H1 (cell line): ENCODE measurements around the gene VPS37C. TPM values are rescaled to one million over a fixed set of nuclear protein-coding genes. Genes with fewer than 3 reads are reported as not detected.

Experiments used
- CTCF ChIA-PET: fragments of 300-600 bp; sonication (Branson Sonifier 250); formaldehyde crosslinking; loops from one replicate; lab custom pipeline; 2021; ENCODE audit not compliant: partially characterized antibody; lab: Charles Lee
- POLR2A ChIA-PET: fragments of 300-600 bp; sonication (Branson Sonifier 250); formaldehyde crosslinking; loops from one replicate; lab custom pipeline; 2021; ENCODE audit warnings: inconsistent platforms; ENCODE audit not compliant: partially characterized antibody; lab: Charles Lee
- DNase-seq, 2 experiments: peaks; one replicate each; pipeline versions ENCODE4 v3.0.0 to v3.0.0-alpha.2; 2010 to 2022; ENCODE audit warnings: low spot score in 2 of 2, low read depth in 1 of 2, mixed read lengths in 1 of 2
- FAIRE-seq: peaks from 2 replicates; lab custom pipeline; 2011; peaks lifted over from hg19 to GRCh38; lab: Jason Lieb, UNC
- H2AFZ ChIP-seq: 2 replicates; pipeline ENCODE4 v1.8.1; 2012; ENCODE audit warnings: low read length, inconsistent platforms
- H2AK5ac ChIP-seq: 2 replicates; pipeline ENCODE4 v1.6.1; 2013; ENCODE audit warnings: low read depth, low read length
- H2BK120ac ChIP-seq: replicated peaks from 2 replicates; pipeline ENCODE3; 2013; ENCODE audit warnings: low read depth, low read length, inconsistent platforms
- H2BK12ac ChIP-seq: 2 replicates; pipeline ENCODE4 v1.6.1; 2013; ENCODE audit warnings: low read depth, low read length
- H2BK15ac ChIP-seq: 2 replicates; pipeline ENCODE4 v1.6.1; 2013; ENCODE audit warnings: low read length
- H2BK20ac ChIP-seq: 2 replicates; pipeline ENCODE4 v1.6.1; 2013; ENCODE audit warnings: low read length
- H2BK5ac ChIP-seq: 2 replicates; pipeline ENCODE4 v1.6.1; 2013; ENCODE audit warnings: low read depth, low read length
- H3K14ac ChIP-seq: 2 replicates; pipeline ENCODE4 v1.6.1; 2013; ENCODE audit warnings: inconsistent platforms; ENCODE audit not compliant: insufficient read length
- H3K18ac ChIP-seq: 2 replicates; pipeline ENCODE4 v1.6.1; 2013; ENCODE audit warnings: low read length; ENCODE audit errors: extremely low read depth
- H3K23ac ChIP-seq: 2 replicates; pipeline ENCODE4 v1.6.1; 2013; ENCODE audit warnings: inconsistent platforms; ENCODE audit not compliant: insufficient read length
- H3K23me2 ChIP-seq: 2 replicates; pipeline ENCODE4 v1.6.1; 2013; ENCODE audit warnings: low read depth, low read length
- H3K27ac ChIP-seq: 2 replicates; pipeline ENCODE4 v1.6.1; 2011; ENCODE audit warnings: low read depth, low read length, inconsistent platforms
- H3K27me3 ChIP-seq, 4 experiments: replicated peaks in 1 of 4; 1 replicate in 1 of 4; 2 replicates in 3 of 4; pipeline versions ENCODE4 v1.6.1 to v1.8.1; 2011 to 2013; ENCODE audit warnings: low read length in 3 of 4, mild to moderate bottlenecking in 3 of 4, inconsistent platforms in 2 of 4, mixed read lengths in 2 of 4, moderate library complexity in 1 of 4; ENCODE audit not compliant: control insufficient read depth in 3 of 4, insufficient read depth in 3 of 4; ENCODE audit errors: extremely low read depth in 1 of 4
- H3K36me3 ChIP-seq, 4 experiments: 2 replicates each; pipeline versions ENCODE4 v1.6.1 to v1.8.1; 2011 to 2013; ENCODE audit warnings: mild to moderate bottlenecking in 4 of 4, low read length in 3 of 4, moderate library complexity in 2 of 4, control low read depth in 1 of 4, inconsistent platforms in 1 of 4; ENCODE audit not compliant: insufficient read depth in 4 of 4, control insufficient read depth in 2 of 4
- H3K4ac ChIP-seq: replicated peaks from 2 replicates; pipeline ENCODE3; 2013; ENCODE audit warnings: low read length, low read depth, mixed read lengths, inconsistent platforms; ENCODE audit not compliant: insufficient read length
- H3K4me1 ChIP-seq, 4 experiments: replicated peaks in 1 of 4; 1 replicate in 1 of 4; 2 replicates in 3 of 4; pipeline versions ENCODE4 v1.6.1 to v1.8.1; 2011 to 2013; ENCODE audit warnings: low read length in 3 of 4, inconsistent platforms in 2 of 4, mixed read lengths in 1 of 4; ENCODE audit not compliant: insufficient read depth in 4 of 4, control insufficient read depth in 3 of 4
- H3K4me2 ChIP-seq, 2 experiments: 2 replicates each; pipeline versions ENCODE4 v1.6.1 to v1.8.1; 2011 to 2013; ENCODE audit warnings: low read depth in 2 of 2, low read length in 2 of 2, control low read depth in 1 of 2, inconsistent platforms in 1 of 2, mild to moderate bottlenecking in 1 of 2; ENCODE audit not compliant: insufficient read depth in 1 of 2
- H3K4me3 ChIP-seq, 4 experiments: fragments of 200-600, 300-600 bp in 1 of 4; sonication (generic), shearing (Covaris generic), sonication (Bioruptor Twin) in 1 of 4; 2 replicates each; pipeline versions ENCODE4 v1.5.1 to v1.8.1; 2011 to 2016; ENCODE audit warnings: low read length in 4 of 4, low read depth in 3 of 4, control low read depth in 2 of 4, inconsistent platforms in 2 of 4, mild to moderate bottlenecking in 2 of 4, mixed read lengths in 1 of 4, moderate library complexity in 1 of 4; ENCODE audit not compliant: insufficient read depth in 2 of 4; ENCODE audit errors: extremely low read depth in 1 of 4
- H3K56ac ChIP-seq: replicated peaks from 2 replicates; pipeline ENCODE3; 2013; ENCODE audit warnings: low read depth, mild to moderate bottlenecking, mixed read lengths, low read length, inconsistent platforms; ENCODE audit not compliant: insufficient read length
- H3K79me1 ChIP-seq: 2 replicates; pipeline ENCODE4 v1.6.1; 2013; ENCODE audit warnings: low read depth, low read length, control low read depth
- H3K79me2 ChIP-seq, 2 experiments: 2 replicates each; pipeline versions ENCODE4 v1.6.1 to v1.8.1; 2012 to 2013; ENCODE audit warnings: low read length in 2 of 2, mild to moderate bottlenecking in 2 of 2, inconsistent platforms in 1 of 2; ENCODE audit not compliant: insufficient read depth in 2 of 2, control insufficient read depth in 1 of 2
- H3K9ac ChIP-seq, 4 experiments: replicated peaks in 1 of 4; 1 replicate in 1 of 4; 2 replicates in 3 of 4; pipeline versions ENCODE4 v1.6.1 to v1.8.1; 2011 to 2013; ENCODE audit warnings: low read depth in 3 of 4, low read length in 3 of 4, control low read depth in 2 of 4, mild to moderate bottlenecking in 2 of 4, moderate library complexity in 2 of 4, inconsistent platforms in 1 of 4; ENCODE audit errors: extremely low read depth in 1 of 4
- H3K9me3 ChIP-seq, 2 experiments: 2 replicates each; pipeline versions ENCODE4 v1.6.1 to v1.8.1; 2012 to 2013; ENCODE audit warnings: mild to moderate bottlenecking in 2 of 2, moderate library complexity in 2 of 2, control low read depth in 1 of 2, inconsistent platforms in 1 of 2, low read depth in 1 of 2, low read length in 1 of 2, mixed read lengths in 1 of 2; ENCODE audit not compliant: insufficient read depth in 2 of 2
- H4K20me1 ChIP-seq, 2 experiments: replicated peaks in 1 of 2; 2 replicates each; pipeline versions ENCODE3 to v1.8.1; 2011 to 2013; ENCODE audit warnings: inconsistent platforms in 2 of 2, low read length in 2 of 2, mild to moderate bottlenecking in 1 of 2; ENCODE audit not compliant: insufficient read depth in 2 of 2, control insufficient read depth in 1 of 2
- H4K5ac ChIP-seq: 2 replicates; pipeline ENCODE4 v1.6.1; 2013; ENCODE audit warnings: low read length, low read depth, mixed read lengths, inconsistent platforms; ENCODE audit not compliant: insufficient read length
- H4K8ac ChIP-seq: 2 replicates; pipeline ENCODE4 v1.8.0; 2013; ENCODE audit warnings: mild to moderate bottlenecking, moderate library complexity, low read length, inconsistent platforms; ENCODE audit not compliant: insufficient read depth; ENCODE audit errors: extremely low read depth
- H4K91ac ChIP-seq: replicated peaks from 2 replicates; pipeline ENCODE3; 2013; ENCODE audit warnings: low read length, mixed read lengths, inconsistent platforms; ENCODE audit not compliant: insufficient read length
- CHD2 ChIP-seq: IDR thresholded peaks from 2 replicates; pipeline ENCODE4 v1.6.1; 2012; ENCODE audit warnings: low read length, improper control_type of control experiment
- GTF2F1 ChIP-seq: IDR thresholded peaks from 2 replicates; pipeline ENCODE4 v1.6.1; 2012; ENCODE audit warnings: low read depth, low read length, improper control_type of control experiment, borderline replicate concordance
- TCF12 ChIP-seq: IDR thresholded peaks from 2 replicates; pipeline ENCODE4 v1.6.1; 2011; ENCODE audit warnings: low read depth, mild to moderate bottlenecking, low read length
- WGBS, 2 experiments: shearing (Covaris generic) in 1 of 2; methylation state at CpG; one replicate each; pipeline versions ENCODE4 v1.1.6 to v1.1.7; 2013 to 2015; ENCODE audit warnings: low lambda C conversion rate in 2 of 2, mixed read lengths in 2 of 2, inconsistent platforms in 1 of 2, low coverage in 1 of 2, missing lambda C conversion rate in 1 of 2; ENCODE audit not compliant: insufficient replicate concordance in 2 of 2, insufficient coverage in 1 of 2, insufficient read length in 1 of 2; ENCODE audit errors: extremely low coverage in 1 of 2, missing lambda C conversion rate in 1 of 2; 5-methylcytosine and 5-hydroxymethylcytosine counted together
- polyA plus RNA-seq, 7 experiments: library from polyadenylated mRNA; depleted of rRNA in 3 of 7; stranded (reverse) in 5 of 7; unstranded in 2 of 7; fragments of >200 nt in 5 of 7; fragments of 200-250 nt in 2 of 7; gene quantifications; 1 replicate in 5 of 7; 2 replicates in 1 of 7; 4 replicates in 1 of 7; pipeline versions ENCODE4 v1.2.1 to v1.2.3, GENCODE V29; 2011 to 2013; ENCODE audit warnings: missing spikeins in 2 of 7, mixed read lengths in 2 of 7
- total RNA-seq: library from RNA; stranded (reverse); fragmentation: NEBNext Ultra II Directional; extraction: Animal tissue kit (Norgen Biotek cat#: 25700); gene quantifications from 2 replicates; pipeline ENCODE4 v1.2.1, GENCODE V29; 2021

Gene VPS37C
- total and polyA plus RNA-seq, 2 of the 8 experiments (the other 6 are each of a cell fraction or from before 2014, with no cell fraction given) = 12.9 to 21.0 TPM

DNA sequence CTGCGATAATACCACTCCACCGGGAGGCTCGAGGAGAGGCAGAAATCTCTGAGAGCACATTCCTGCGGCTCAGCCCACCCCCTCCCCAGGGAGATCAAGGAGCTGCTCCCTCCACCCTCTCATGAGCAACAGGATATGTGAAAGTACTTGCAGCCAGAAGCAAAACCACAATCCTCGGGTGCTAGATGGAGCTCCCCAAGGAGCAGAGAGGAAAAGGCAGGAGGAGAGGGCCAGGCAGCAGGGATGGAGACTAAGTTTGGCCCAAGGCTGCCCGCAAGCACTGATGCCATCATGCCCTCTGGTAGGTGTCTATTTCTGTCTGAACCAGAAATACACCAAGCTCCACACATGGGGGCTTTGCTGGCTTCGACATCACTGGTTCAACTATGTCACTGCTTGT, 22.3 kb downstream of the VPS37C start:
- Histone ChIP-seq H2AK5ac (no peak overlapping the region), H4K20me1 (peaks cover 9 to 14% of the 10 kb centered on the region in 2 experiments), H2AFZ (no peak overlapping the region), H3K36me3 (peaks cover 0 to 3% (median 0%) of the 10 kb centered on the region in 4 experiments; a peak in 1 of 8 replicates), H3K9ac (no peak overlapping the region), H2BK15ac (no peak overlapping the region; the same call in 1 of the 2 replicates), H3K23me2 (no peaks in the 10 kb centered on the region), H2BK120ac (no peak overlapping the region), H3K4me1 (peaks cover 0 to 8% (median 5%) of the 10 kb centered on the region in 4 experiments; a peak in 4 of 7 replicates), H3K79me2 (peaks cover 0 to 10% of the 10 kb centered on the region in 2 experiments; a peak in 1 of 4 replicates), H3K4me2 (no peak overlapping the region), H4K8ac (no peak overlapping the region), H3K27ac (no peak overlapping the region), H3K27me3 (no peaks in the 10 kb centered on the region), H3K9me3 (no peaks in the 10 kb centered on the region), H3K23ac (no peak overlapping the region), H3K14ac (no peak overlapping the region), H3K4me3 (no peak overlapping the region), H3K79me1 (peaks cover 6% of the 10 kb centered on the region; the same call in 1 of the 2 replicates), H2BK12ac (no peak overlapping the region), H4K5ac (no peak overlapping the region), H3K4ac (no peak overlapping the region), H3K56ac (no peak overlapping the region), H4K91ac (no peak overlapping the region), H3K18ac (no peak overlapping the region), H2BK5ac (no peak overlapping the region; the same call in 1 of the 2 replicates), H2BK20ac (no peak overlapping the region)
- WGBS, 2 experiments = 95% methylated on average over 7 of the region's 7 CpGs; no CpG with 5 or more reads in 1 of the 2 experiments
- no peak for FAIRE-seq
- TF ChIP-seq CHD2 (no peak), TCF12 (no peak), GTF2F1 (no peak)
- POLR2A ChIA-PET = interaction anchor here (1.5 kb wide), 1 partner anchor 11 kb away, joined by 5 read pairs; no protein-coding TSS in a partner anchor
- DNase-seq = no peak
- CTCF ChIA-PET = interaction anchor here (0.7 to 3.4 kb wide), 6 partner anchors 9 to 252 kb away, joined by 3 to 28 read pairs (median 4); no protein-coding TSS in a partner anchor
